Amniotic epithelial cell (primary cell): Measurements from ENCODE around the gene MUSK.
"Not testable (repeated sequence)": the region's sequence is repeated elsewhere in the genome, so short reads cannot be mapped to it uniquely, and the experiment has no call there.

Source experiments
- DNase-seq: peaks from one replicate; pipeline ENCODE4 v3.0.0-alpha.2; 2010; ENCODE audit warnings: low read depth

Gene MUSK

GRCh38 chr9:110810262-110810976 is 141.8 kb downstream of the MUSK start:
- DNase-seq: peak; percentile 54

- DNase-seq: no peak
These were observed 144.3 kb downstream of the MUSK start for GRCh38 chr9:110812886-110813285.

- DNase-seq: peak; percentile 47
These were observed 145.6 kb downstream of the MUSK start for GRCh38 chr9:110814159-110814558.

DNA sequence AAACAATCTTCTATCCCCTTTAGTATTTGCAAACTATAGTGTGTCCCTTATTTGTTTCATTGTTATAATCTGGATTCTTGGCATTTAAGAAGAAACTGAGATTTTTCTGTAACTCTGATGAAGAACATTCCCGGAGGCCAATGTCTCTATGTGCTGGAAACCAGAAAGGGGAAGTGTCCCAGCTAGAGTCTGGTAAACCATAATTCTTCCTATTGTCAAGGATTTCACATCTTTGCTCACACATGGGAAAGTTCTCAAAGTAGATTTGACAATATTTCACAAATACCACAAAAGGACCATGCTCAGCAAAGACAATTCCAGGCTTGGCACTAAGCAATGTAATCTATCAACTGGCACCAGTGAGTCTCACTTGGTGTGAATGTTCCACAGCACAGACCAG is 146.8 kb downstream of the MUSK start:
- DNase-seq: no peak

GRCh38 chr9:110820381-110820780 is 151.8 kb downstream of the MUSK start:
- no peak for DNase-seq

- DNase-seq: peak; percentile 42
These were observed 152.5 kb downstream of the MUSK start for GRCh38 chr9:110821064-110821463.

DNA sequence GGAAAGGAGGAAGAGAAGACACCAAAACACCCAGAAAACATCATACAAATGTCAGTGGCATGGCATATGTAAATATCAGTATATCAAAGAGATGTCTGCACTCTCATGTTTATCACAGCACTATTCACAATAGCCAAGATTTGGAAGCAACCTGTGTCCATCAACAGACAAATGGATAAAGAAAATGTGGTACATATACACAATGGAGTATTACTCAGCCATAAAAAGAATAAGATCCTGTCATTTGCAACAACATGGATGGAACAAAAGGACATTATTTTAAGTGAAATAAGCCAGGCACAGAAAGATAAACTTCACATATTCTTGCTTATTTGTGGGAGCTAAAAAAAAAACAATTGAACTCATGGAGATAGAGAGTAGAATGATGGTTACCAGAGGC is 156.5 kb downstream of the MUSK start:
- not testable (repeated sequence) for DNase-seq

- DNase-seq: no peak
These were observed 157.4 kb downstream of the MUSK start for GRCh38 chr9:110825950-110826349.

DNA sequence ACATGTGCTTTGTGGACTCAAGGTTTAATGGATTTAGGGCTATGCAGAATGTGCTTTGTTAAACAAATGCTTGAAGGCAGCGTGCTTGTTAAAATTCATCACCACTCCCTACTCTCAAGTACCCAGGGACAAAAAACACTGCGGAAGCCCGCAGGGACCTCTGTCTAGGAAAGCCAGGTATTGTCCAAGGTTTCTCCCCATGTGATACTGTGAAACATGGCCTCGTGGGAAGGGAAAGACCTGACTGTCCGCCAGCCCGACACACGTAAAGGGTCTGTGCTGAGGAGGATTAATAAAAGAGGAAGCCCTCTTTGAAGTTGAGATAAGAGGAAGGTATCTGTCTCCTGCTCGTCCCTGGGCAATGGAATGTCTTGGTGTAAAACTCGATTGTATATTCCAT is 157.8 kb downstream of the MUSK start:
- DNase-seq: not testable (repeated sequence)

DNA sequence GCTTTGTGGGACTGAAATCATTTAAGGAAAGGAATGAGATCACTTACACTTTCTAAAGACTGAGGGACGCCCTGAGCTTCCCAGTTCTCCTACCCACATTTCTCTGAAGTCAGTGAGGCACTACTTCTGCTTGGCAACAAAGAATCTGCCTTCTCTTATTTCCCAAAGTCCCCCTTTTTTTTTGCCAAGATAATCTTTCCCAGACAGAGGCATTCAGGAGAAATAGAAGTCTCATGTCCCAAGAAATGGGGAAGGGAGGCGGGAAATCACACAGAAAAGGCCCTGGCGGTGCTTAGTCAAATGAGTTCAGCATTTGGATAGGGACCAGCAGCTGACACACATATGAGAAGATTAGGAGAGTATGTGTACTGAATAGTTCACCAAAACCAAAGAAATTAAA is 159.7 kb downstream of the MUSK start:
- DNase-seq: peak; percentile 53

DNA sequence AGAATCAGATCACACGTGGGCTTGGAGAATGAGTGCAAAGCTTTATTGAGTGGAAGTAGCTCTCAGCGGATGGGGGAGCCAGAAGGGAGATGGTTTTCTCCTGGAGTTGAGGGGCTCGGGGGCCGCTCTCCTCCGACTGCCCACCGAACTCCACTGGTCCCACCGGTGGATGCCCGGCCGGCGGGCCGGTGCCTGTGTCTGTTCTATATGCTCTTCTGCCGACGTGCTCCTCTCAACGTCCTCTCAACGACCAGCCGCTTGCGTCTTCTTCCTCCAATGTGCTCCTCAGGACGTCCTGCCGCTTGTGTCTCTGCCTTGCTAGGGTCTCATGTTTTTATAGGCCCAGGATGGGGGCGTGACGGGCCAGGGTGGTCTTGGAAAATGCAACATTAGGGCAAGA is 161.9 kb downstream of the MUSK start:
- DNase-seq: no peak

DNA sequence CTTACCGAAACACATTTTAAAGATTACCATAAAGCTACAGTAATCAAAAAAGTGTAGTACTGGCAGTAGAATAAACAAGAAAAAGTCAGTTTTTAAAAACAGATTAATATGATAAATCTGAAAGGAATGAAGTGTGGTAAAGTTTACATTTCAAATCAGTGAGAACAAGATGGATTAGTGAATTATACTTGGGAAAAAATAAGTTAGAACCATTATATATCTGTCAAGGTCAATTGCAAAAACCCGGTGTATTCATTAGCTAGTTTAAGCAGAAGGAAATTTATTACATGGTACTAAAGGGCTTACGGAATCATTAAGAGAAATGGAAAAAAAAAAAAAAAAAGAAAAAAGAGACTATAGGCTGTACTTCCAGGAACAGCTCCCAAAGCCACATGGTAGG is 164.3 kb downstream of the MUSK start:
- peak; percentile 74 for DNase-seq

DNA sequence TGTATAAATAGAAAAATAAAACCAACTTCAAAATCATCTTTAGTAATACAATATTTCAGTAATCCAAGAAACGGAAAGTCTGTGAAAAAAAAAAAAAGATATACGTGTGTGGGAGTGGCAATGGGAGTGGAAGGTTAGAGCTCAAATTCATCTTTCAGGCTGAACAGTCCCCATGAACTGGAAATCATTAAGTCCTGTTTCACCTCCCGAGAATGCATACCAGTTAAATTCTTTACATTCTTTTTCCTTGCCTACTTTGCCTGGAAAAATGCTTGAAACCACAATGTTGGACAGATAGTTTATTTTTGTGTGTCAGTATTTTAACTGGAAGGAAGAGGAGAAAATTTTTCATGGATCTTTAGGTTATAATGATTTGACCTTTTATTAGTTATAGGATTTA is 166.8 kb downstream of the MUSK start:
- DNase-seq: peak; percentile 90

GRCh38 chr9:110835859-110836271 is 167.3 kb downstream of the MUSK start:
- DNase-seq: peak; percentile 14

DNA sequence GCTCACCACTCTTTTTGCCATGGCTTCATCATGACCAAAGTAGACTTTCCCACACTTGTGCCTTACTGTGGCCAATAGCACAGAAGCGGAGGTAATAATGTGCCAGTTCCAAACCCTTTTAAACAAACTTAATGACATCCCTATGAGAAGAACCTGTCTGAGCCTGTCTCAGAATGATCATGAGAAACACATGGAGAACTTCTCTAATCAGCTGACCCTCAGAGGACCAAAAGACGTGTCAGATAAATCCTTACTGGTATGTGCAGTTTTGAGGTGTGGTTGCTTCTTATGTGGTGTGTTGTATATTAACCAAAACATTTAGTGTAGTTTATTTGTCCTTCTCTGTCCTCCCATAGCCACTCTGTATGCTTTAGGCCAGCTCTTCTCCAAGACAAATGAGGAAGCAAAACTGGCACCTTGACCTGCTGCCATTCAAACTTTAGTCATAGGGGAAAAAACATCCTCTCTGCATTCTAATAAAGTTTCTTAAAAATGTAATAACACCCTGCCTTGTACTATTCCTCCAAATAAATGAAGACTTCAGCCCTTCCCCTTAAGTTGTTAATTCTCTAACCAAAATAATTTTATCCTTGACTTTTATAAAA is 168.9 kb downstream of the MUSK start:
- DNase-seq: no peak

DNA sequence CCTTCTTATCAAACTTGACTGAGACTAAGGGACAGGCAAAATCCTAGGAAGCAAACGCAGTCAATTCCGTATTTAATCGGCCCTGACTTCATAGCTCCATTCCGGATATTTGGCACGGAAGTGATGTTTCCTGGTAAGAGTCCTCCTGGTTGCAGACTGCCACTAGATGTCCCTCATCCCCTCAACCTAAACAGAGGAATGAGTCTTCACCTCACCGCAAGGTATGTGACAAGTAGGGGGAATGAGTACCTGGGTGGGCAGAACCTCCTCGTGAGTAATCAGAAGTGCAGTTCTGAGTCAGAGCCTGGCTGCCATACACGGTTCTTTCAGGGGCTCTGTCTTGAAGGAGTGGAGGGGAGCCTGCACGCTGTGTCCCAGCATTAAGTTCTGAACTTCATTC is 173.6 kb downstream of the MUSK start:
- peak; percentile 16 for DNase-seq

GRCh38 chr9:110842986-110843385 is 174.4 kb downstream of the MUSK start:
- DNase-seq: peak; percentile 9

DNA sequence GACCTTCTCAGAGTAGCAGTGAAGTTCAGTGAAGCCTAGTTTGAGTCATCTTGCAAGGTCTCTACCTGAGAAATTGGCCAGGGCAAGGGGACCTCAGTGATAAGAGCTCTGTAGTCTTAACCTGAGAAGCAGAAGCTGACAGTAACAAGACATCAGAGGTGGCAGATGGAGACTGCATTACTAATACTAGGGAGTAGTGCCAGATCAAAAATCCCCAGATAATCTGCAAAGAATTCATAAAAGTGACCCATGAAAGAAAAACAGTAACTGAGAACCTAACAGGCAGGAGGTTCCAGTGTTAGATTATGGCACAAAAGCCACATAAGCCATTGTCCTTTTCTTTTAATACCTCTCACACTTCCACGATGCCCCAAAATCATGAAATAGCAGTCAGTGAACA is 175.5 kb downstream of the MUSK start:
- no peak for DNase-seq

GRCh38 chr9:110846215-110846614 is 177.6 kb downstream of the MUSK start:
- DNase-seq: no peak

- peak; percentile 97 for DNase-seq
These were observed 179.1 kb downstream of the MUSK start for GRCh38 chr9:110847671-110848070.

GRCh38 chr9:110850401-110851135 is 182.0 kb downstream of the MUSK start:
- no peak for DNase-seq
